Mesenchymal stem cell (in vitro differentiated cells and primary cell): ENCODE data around the gene KLHL8.

Experiments used
- DNase-seq: peaks from one replicate; pipeline ENCODE4 v3.0.0-alpha.2; 2013
- H2AFZ ChIP-seq: one replicate; pipeline ENCODE4 v1.6.1; 2013; ENCODE audit warnings: low read depth, mild to moderate bottlenecking, control low read depth, inconsistent platforms, low read length, moderate library complexity
- H2AK5ac ChIP-seq: 2 replicates; pipeline ENCODE4 v1.6.1; 2013; ENCODE audit warnings: low read length, moderate library complexity, mild to moderate bottlenecking, inconsistent platforms; ENCODE audit not compliant: severe bottlenecking
- H2BK120ac ChIP-seq: one replicate; pipeline ENCODE4 v1.6.1; 2013; ENCODE audit warnings: low read depth, mild to moderate bottlenecking, inconsistent platforms, low read length, moderate library complexity
- H2BK12ac ChIP-seq, 2 experiments: one replicate each; pipeline ENCODE4 v1.6.1; 2013; ENCODE audit warnings: inconsistent platforms in 2 of 2, low read length in 2 of 2, mild to moderate bottlenecking in 2 of 2, moderate library complexity in 2 of 2, control low read depth in 1 of 2
- H2BK15ac ChIP-seq: one replicate; pipeline ENCODE4 v1.6.1; 2013; ENCODE audit warnings: mild to moderate bottlenecking, low read depth, inconsistent platforms; ENCODE audit not compliant: poor library complexity, severe bottlenecking
- H2BK5ac ChIP-seq: 2 replicates; pipeline ENCODE4 v1.6.1; 2013; ENCODE audit warnings: low read depth, mild to moderate bottlenecking, low read length, control low read depth, inconsistent platforms; ENCODE audit not compliant: poor library complexity, severe bottlenecking
- H3K14ac ChIP-seq, 2 experiments: one replicate each; pipeline ENCODE4 v1.6.1; 2013; ENCODE audit warnings: inconsistent platforms in 2 of 2, low read length in 2 of 2, control low read depth in 1 of 2, mild to moderate bottlenecking in 1 of 2, moderate library complexity in 1 of 2
- H3K18ac ChIP-seq, 2 experiments: one replicate each; pipeline ENCODE4 v1.6.1; 2013; ENCODE audit warnings: inconsistent platforms in 2 of 2, low read length in 2 of 2, control low read depth in 1 of 2, low read depth in 1 of 2, mild to moderate bottlenecking in 1 of 2
- H3K23ac ChIP-seq, 2 experiments: one replicate each; pipeline ENCODE4 v1.6.1; 2013; ENCODE audit warnings: inconsistent platforms in 2 of 2, low read length in 2 of 2, mild to moderate bottlenecking in 2 of 2, moderate library complexity in 2 of 2, control low read depth in 1 of 2
- H3K27ac ChIP-seq: 2 replicates; pipeline ENCODE4 v1.5.1; 2013; ENCODE audit warnings: mild to moderate bottlenecking, moderate library complexity, low read length, control low read depth, inconsistent platforms; ENCODE audit not compliant: poor library complexity, severe bottlenecking
- H3K27me3 ChIP-seq, 2 experiments: 2 replicates each; pipeline versions ENCODE4 v1.6.1 to v1.7.0; 2013; ENCODE audit warnings: low read length in 2 of 2, mild to moderate bottlenecking in 2 of 2, moderate library complexity in 2 of 2, control low read depth in 1 of 2, inconsistent platforms in 1 of 2; ENCODE audit not compliant: control insufficient read depth in 1 of 2, insufficient read depth in 1 of 2
- H3K36me3 ChIP-seq, 2 experiments: 2 replicates each; pipeline versions ENCODE4 v1.6.1 to v1.7.0; 2013; ENCODE audit warnings: low read length in 2 of 2, control low read depth in 1 of 2, inconsistent platforms in 1 of 2, low read depth in 1 of 2, mild to moderate bottlenecking in 1 of 2; ENCODE audit not compliant: insufficient read depth in 2 of 2, control insufficient read depth in 1 of 2
- H3K4ac ChIP-seq, 2 experiments: one replicate each; pipeline ENCODE4 v1.6.1; 2013; ENCODE audit warnings: inconsistent platforms in 2 of 2, low read length in 2 of 2, mild to moderate bottlenecking in 2 of 2, moderate library complexity in 2 of 2, control low read depth in 1 of 2, low read depth in 1 of 2
- H3K4me1 ChIP-seq: 2 replicates; pipeline ENCODE4 v1.6.1; 2013; ENCODE audit warnings: low read depth, low read length, control low read depth; ENCODE audit not compliant: control insufficient read depth, insufficient read depth
- H3K4me2 ChIP-seq: 2 replicates; pipeline ENCODE4 v1.6.1; 2013; ENCODE audit warnings: low read length, mild to moderate bottlenecking, inconsistent platforms; ENCODE audit not compliant: poor library complexity, severe bottlenecking
- H3K4me3 ChIP-seq, 2 experiments: 2 replicates each; pipeline versions ENCODE4 v1.5.1 to v1.7.0; 2013; ENCODE audit warnings: low read length in 2 of 2, mild to moderate bottlenecking in 2 of 2, control low read depth in 1 of 2, low read depth in 1 of 2; ENCODE audit not compliant: insufficient read depth in 1 of 2
- H3K79me1 ChIP-seq: replicated peaks from 2 replicates; pipeline ENCODE4 v1.6.1; 2013; ENCODE audit warnings: mild to moderate bottlenecking, control low read depth, low read length, inconsistent platforms; ENCODE audit not compliant: poor library complexity, severe bottlenecking
- H3K9ac ChIP-seq: 2 replicates; pipeline ENCODE4 v1.7.0; 2013; ENCODE audit warnings: mild to moderate bottlenecking, low read length, moderate library complexity
- H3K9me3 ChIP-seq: 2 replicates; pipeline ENCODE4 v1.7.0; 2013; ENCODE audit warnings: mild to moderate bottlenecking, low read length; ENCODE audit not compliant: control insufficient read depth
- H4K8ac ChIP-seq: one replicate; pipeline ENCODE4 v1.6.1; 2013; ENCODE audit warnings: inconsistent platforms, mild to moderate bottlenecking, low read length, moderate library complexity
- H4K91ac ChIP-seq: one replicate; pipeline ENCODE4 v1.6.1; 2013; ENCODE audit warnings: mild to moderate bottlenecking, low read length, inconsistent platforms
- WGBS: methylation state at CpG from one replicate; pipeline ENCODE4 v1.1.7; 2013; ENCODE audit warnings: mixed read lengths; 5-methylcytosine and 5-hydroxymethylcytosine counted together

The KLHL8 gene

GRCh38 chr4:87152310-87153041, 67.9 kb downstream of the KLHL8 start:
- H3K27me3 ChIP-seq, result no peaks in the 10 kb centered on the region
- no peak overlapping the region for H2BK12ac ChIP-seq
- WGBS, result 82% methylated on average over 13 of the region's 14 CpGs
- H2BK15ac ChIP-seq, result no peak overlapping the region
- H3K4me1 ChIP-seq, result no peaks in the 10 kb centered on the region
- H3K4me2 ChIP-seq, result no peak overlapping the region
- H2AFZ ChIP-seq, result no peak overlapping the region
- H3K18ac ChIP-seq, result no peak overlapping the region
- no peak overlapping the region for H4K91ac ChIP-seq
- no peaks in the 10 kb centered on the region for H3K9me3 ChIP-seq
- H3K23ac ChIP-seq, result no peak overlapping the region
- H2AK5ac ChIP-seq, result no peak overlapping the region
- no peak overlapping the region for H3K14ac ChIP-seq
- no peak overlapping the region for H3K4me3 ChIP-seq
- no peaks in the 10 kb centered on the region for H3K36me3 ChIP-seq
- no peak overlapping the region for H3K4ac ChIP-seq
- H2BK5ac ChIP-seq, result no peak overlapping the region
- DNase-seq, result peak; percentile 19
- no peak overlapping the region for H3K9ac ChIP-seq
- no peak overlapping the region for H2BK120ac ChIP-seq
- no peak overlapping the region for H3K27ac ChIP-seq
- no peaks in the 10 kb centered on the region for H3K79me1 ChIP-seq
- H4K8ac ChIP-seq, result no peak overlapping the region

DNA sequence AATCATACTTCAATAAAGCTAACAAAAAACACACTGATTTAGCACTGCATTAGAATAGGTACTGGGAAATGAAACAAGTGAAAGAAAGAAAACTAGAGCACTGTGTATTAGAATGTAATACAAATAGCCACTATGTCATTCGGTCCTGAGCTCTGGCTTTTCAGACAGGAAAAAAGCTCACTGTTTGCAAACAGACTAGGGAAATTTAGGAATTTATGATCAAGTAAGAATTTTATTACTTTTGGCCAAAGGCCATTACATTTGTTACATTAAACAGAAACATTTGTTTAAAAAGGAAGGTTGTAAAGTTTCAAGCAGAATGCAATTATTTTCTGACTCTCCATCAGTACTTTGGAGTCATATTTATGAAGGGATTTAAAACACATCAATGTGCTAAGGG, 68.7 kb downstream of the KLHL8 start:
- no peak overlapping the region for H2AFZ ChIP-seq
- no peak overlapping the region for H4K8ac ChIP-seq
- no peak overlapping the region for H3K4ac ChIP-seq
- no peak overlapping the region for H2BK15ac ChIP-seq
- no peak overlapping the region for H4K91ac ChIP-seq
- H3K4me1 ChIP-seq, result no peaks in the 10 kb centered on the region
- H2BK120ac ChIP-seq, result no peak overlapping the region
- H3K27ac ChIP-seq, result no peak overlapping the region
- H3K4me2 ChIP-seq, result no peak overlapping the region
- no peaks in the 10 kb centered on the region for H3K36me3 ChIP-seq
- WGBS, result no CpG with 5 or more reads among the region's 1 CpG
- H3K18ac ChIP-seq, result no peak overlapping the region
- no peak overlapping the region for H3K4me3 ChIP-seq
- H3K14ac ChIP-seq, result no peak overlapping the region
- no peaks in the 10 kb centered on the region for H3K27me3 ChIP-seq
- H2BK5ac ChIP-seq, result no peak overlapping the region
- H3K9ac ChIP-seq, result peak overlapping the region; percentile 27
- no peak overlapping the region for H2AK5ac ChIP-seq
- no peaks in the 10 kb centered on the region for H3K9me3 ChIP-seq
- H3K79me1 ChIP-seq, result no peaks in the 10 kb centered on the region
- no peak overlapping the region for H2BK12ac ChIP-seq
- DNase-seq, result peak; percentile 6
- H3K23ac ChIP-seq, result no peak overlapping the region

- peak; percentile 82 for DNase-seq
- H3K18ac ChIP-seq, result no peak overlapping the region
- no peak overlapping the region for H3K4me3 ChIP-seq
- H3K27ac ChIP-seq, result no peak overlapping the region
- no peak overlapping the region for H2AFZ ChIP-seq
- H3K36me3 ChIP-seq, result peaks cover 0 to 5% of the 10 kb centered on the region in 2 experiments
- no peak overlapping the region for H3K23ac ChIP-seq
- no peak overlapping the region for H2BK5ac ChIP-seq
- no peak overlapping the region for H3K9ac ChIP-seq
- no peaks in the 10 kb centered on the region for H3K9me3 ChIP-seq
- no peak overlapping the region for H2AK5ac ChIP-seq
- H3K14ac ChIP-seq, result no peak overlapping the region
- H3K4me1 ChIP-seq, result no peaks in the 10 kb centered on the region
- no peak overlapping the region for H4K8ac ChIP-seq
- no peak overlapping the region for H2BK12ac ChIP-seq
- H3K79me1 ChIP-seq, result no peaks in the 10 kb centered on the region
- no peak overlapping the region for H3K4ac ChIP-seq
- no peaks in the 10 kb centered on the region for H3K27me3 ChIP-seq
- H4K91ac ChIP-seq, result no peak overlapping the region
- H2BK120ac ChIP-seq, result no peak overlapping the region
- no peak overlapping the region for H2BK15ac ChIP-seq
- H3K4me2 ChIP-seq, result no peak overlapping the region
- no CpG with 5 or more reads among the region's 2 CpGs for WGBS
Measured at GRCh38 chr4:87150498-87151261, 69.7 kb downstream of the KLHL8 start.

DNA sequence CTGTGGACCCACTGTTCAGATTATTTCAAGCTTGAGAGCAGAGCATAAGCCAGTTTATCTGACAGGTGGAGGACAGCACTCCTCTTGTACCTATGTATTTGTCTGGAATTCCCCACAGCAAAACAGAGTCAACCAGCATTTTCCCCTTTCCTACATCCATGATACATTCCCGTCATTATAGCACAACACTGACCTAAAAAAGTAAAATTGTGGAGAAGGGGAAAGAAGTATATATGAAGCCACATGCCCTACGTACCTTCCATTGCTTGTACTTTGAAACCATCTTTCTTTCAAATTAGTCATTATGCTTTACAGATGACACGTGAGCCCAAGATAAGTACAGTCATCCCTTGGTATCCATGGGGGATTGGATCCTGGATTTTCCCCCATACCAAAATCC, 73.3 kb downstream of the KLHL8 start:
- Histone ChIP-seq H3K4me1 (no peaks in the 10 kb centered on the region), H3K23ac (no peak overlapping the region), H2BK15ac (no peak overlapping the region), H3K9ac (no peak overlapping the region), H3K27me3 (no peaks in the 10 kb centered on the region), H2BK120ac (no peak overlapping the region), H2BK12ac (no peak overlapping the region), H3K9me3 (no peaks in the 10 kb centered on the region), H3K18ac (no peak overlapping the region), H4K8ac (no peak overlapping the region), H3K4me2 (no peak overlapping the region), H2BK5ac (no peak overlapping the region), H3K79me1 (no peaks in the 10 kb centered on the region), H2AFZ (no peak overlapping the region), H3K27ac (no peak overlapping the region), H3K36me3 (peaks cover 0 to 28% of the 10 kb centered on the region in 2 experiments), H3K4me3 (no peak overlapping the region), H3K4ac (no peak overlapping the region), H4K91ac (no peak overlapping the region), H2AK5ac (no peak overlapping the region), H3K14ac (no peak overlapping the region)
- DNase-seq, result no peak
- 91% methylated on average over 3 of the region's 3 CpGs for WGBS
